Measurements from ENCODE around the gene ADAMTS9.

DNA sequence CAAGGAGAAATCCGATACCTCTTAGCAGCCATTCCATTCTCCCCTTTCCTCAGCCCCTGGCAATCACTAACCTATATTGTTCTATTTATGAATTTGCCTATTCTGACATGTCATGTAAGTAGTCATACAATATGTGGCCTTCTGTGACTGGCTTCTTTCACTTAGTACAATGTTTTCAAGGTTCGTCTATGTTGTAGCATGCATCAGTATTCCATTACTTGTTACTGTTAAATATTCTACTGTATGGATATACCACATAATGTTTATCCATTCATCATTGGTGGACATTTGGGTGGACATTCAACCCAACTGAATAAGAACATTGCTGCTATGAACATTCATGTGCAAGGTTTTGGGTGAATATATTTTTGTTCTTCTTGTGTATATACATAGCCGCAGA, 23.4 kb downstream of the ADAMTS9 start:
- TF ChIP-seq MAX (IDR thresholded peaks at IDR 0.05; ENCODE audit: low read depth, low read length) (no peak), EZH2 (IDR thresholded peaks at IDR 0.05; ENCODE audit: borderline replicate concordance, control insufficient read depth, low read depth, low read length) (no peak), POLR2AphosphoS5 (IDR thresholded peaks at IDR 0.05; ENCODE audit: low read length) (no peak), TAF1 (IDR thresholded peaks at IDR 0.05; ENCODE audit: borderline replicate concordance, low read depth, low read length) (no peak), SUPT20H (IDR thresholded peaks at IDR 0.05; ENCODE audit: borderline replicate concordance, control insufficient read depth, low read depth, low read length) (no peak), RELB (IDR thresholded peaks at IDR 0.05; ENCODE audit: low read depth) (no peak), JUND (IDR thresholded peaks at IDR 0.05; ENCODE audit: low read depth, low read length) (no peak), POLR2A (IDR thresholded peaks at IDR 0.05; ENCODE audit: low read depth, low read length) (no peak), TCF3 (IDR thresholded peaks at IDR 0.05; ENCODE audit: borderline replicate concordance, insufficient read depth, low read depth, low read length) (no peak), HCFC1 (IDR thresholded peaks at IDR 0.05; ENCODE audit: low read length) (no peak), RFX5 (IDR thresholded peaks at IDR 0.05; ENCODE audit: low read depth, low read length) (no peak)
- TF ChIP-seq, protein P1, sequence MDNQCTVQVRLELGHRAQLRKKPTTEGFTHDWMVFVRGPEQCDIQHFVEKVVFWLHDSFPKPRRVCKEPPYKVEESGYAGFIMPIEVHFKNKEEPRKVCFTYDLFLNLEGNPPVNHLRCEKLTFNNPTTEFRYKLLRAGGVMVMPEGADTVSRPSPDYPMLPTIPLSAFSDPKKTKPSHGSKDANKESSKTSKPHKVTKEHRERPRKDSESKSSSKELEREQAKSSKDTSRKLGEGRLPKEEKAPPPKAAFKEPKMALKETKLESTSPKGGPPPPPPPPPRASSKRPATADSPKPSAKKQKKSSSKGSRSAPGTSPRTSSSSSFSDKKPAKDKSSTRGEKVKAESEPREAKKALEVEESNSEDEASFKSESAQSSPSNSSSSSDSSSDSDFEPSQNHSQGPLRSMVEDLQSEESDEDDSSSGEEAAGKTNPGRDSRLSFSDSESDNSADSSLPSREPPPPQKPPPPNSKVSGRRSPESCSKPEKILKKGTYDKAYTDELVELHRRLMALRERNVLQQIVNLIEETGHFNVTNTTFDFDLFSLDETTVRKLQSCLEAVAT (IDR thresholded peaks at IDR 0.05): no peak
- TF ChIP-seq, protein P2, sequence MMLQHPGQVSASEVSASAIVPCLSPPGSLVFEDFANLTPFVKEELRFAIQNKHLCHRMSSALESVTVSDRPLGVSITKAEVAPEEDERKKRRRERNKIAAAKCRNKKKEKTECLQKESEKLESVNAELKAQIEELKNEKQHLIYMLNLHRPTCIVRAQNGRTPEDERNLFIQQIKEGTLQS (IDR thresholded peaks at IDR 0.05; ENCODE audit: borderline replicate concordance, extremely low read depth, low read depth, low read length): no peak
- TF ChIP-seq, protein P3, sequence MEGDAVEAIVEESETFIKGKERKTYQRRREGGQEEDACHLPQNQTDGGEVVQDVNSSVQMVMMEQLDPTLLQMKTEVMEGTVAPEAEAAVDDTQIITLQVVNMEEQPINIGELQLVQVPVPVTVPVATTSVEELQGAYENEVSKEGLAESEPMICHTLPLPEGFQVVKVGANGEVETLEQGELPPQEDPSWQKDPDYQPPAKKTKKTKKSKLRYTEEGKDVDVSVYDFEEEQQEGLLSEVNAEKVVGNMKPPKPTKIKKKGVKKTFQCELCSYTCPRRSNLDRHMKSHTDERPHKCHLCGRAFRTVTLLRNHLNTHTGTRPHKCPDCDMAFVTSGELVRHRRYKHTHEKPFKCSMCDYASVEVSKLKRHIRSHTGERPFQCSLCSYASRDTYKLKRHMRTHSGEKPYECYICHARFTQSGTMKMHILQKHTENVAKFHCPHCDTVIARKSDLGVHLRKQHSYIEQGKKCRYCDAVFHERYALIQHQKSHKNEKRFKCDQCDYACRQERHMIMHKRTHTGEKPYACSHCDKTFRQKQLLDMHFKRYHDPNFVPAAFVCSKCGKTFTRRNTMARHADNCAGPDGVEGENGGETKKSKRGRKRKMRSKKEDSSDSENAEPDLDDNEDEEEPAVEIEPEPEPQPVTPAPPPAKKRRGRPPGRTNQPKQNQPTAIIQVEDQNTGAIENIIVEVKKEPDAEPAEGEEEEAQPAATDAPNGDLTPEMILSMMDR (IDR thresholded peaks at IDR 0.05 in 2 of 3, conservative IDR thresholded peaks at IDR 0.05 in 1 of 3; ENCODE audit: control insufficient read depth in 2 of 3, extremely low read depth in 1 of 3, insufficient read depth in 1 of 3, low read depth in 3 of 3, low read length in 3 of 3): no peak
